Left lung (tissue), 10 donors: Measurements from ENCODE around the gene C1QTNF8. TPM values are rescaled to one million over a fixed set of nuclear protein-coding genes. Genes with fewer than 3 reads are reported as not detected.
"Not testable (repeated sequence)": the region's sequence is repeated elsewhere in the genome, so short reads cannot be mapped to it uniquely, and the experiment has no call there.

ENCODE experiments used
- ATAC-seq: fragments of 200-7000 bp; cut with Tn5 transposase; one replicate; pipeline ENCODE4 v1.9.1; 2020; ENCODE audit warnings: moderate library complexity
- DNase-seq, 4 donors: peaks; one replicate each; pipeline ENCODE4 v3.0.0-alpha.2; 2013 to 2020
- H3K27ac ChIP-seq, 2 donors: fragments of 200-600 bp; sonication (generic) in 1 of 2; one replicate each; pipeline versions ENCODE4 v1.5.0 to v1.8.0; 2020 to 2021
- H3K27me3 ChIP-seq, 2 donors: fragments of 200-600 bp; sonication (generic) in 1 of 2; one replicate each; pipeline versions ENCODE4 v1.5.0 to v1.8.0; 2020 to 2021
- H3K36me3 ChIP-seq, 2 donors: fragments of 200-600 bp; sonication (generic) in 1 of 2; one replicate each; pipeline versions ENCODE4 v1.5.0 to v1.8.0; 2020 to 2021
- H3K4me1 ChIP-seq, 2 donors: fragments of 200-600 bp; one replicate each; pipeline ENCODE4 v1.8.0; 2021
- H3K4me3 ChIP-seq, 2 donors: fragments of 200-600 bp; sonication (generic) in 1 of 2; one replicate each; pipeline versions ENCODE4 v1.5.0 to v1.8.0; 2020 to 2021; ENCODE audit warnings: mild to moderate bottlenecking in 1 of 2
- H3K9me3 ChIP-seq, 2 donors: fragments of 200-600 bp; sonication (generic) in 1 of 2; one replicate each; pipeline versions ENCODE4 v1.5.0 to v1.8.0; 2020 to 2021
- intact Hi-C, 2 donors: fragments of 100-400 bp; cut with DNase I; formaldehyde crosslinking; loops; one replicate each; pipeline versions ENCODE4 v1.11.2 to v1.14.2; 2022
- polyA plus RNA-seq, 6 donors: library from polyadenylated mRNA; unstranded; fragments of 120-200 nt; gene quantifications; one replicate each; pipeline ENCODE4 v1.2.1, GENCODE V29; 2013; ENCODE audit not compliant: insufficient read length in 6 of 6
- total RNA-seq, 2 donors: library from RNA; stranded (reverse); fragmentation: NEBNext Ultra II Directional; extraction: Animal tissue kit (Norgen Biotek cat#: 25700); gene quantifications; one replicate each; pipeline ENCODE4 v1.2.1, GENCODE V29; 2021
- TF ChIP-seq, protein P1 (sequence below), 2 donors: fragments of 200-600 bp; sonication (generic) in 1 of 2; IDR thresholded peaks; one replicate each; pipeline versions ENCODE4 v1.5.0 to v1.8.0; 2021; ENCODE audit warnings: antibody characterized with exemption in 2 of 2
- donor health status: DM: no; HTN: yes; CAD: no.
- donor health status: DM: no; HTN: no; CAD: no.

C1QTNF8 gene
- total and polyA plus RNA-seq, 8 donors = 0.10 to 0.23 (median 0.10) TPM; not detected in 5

DNA sequence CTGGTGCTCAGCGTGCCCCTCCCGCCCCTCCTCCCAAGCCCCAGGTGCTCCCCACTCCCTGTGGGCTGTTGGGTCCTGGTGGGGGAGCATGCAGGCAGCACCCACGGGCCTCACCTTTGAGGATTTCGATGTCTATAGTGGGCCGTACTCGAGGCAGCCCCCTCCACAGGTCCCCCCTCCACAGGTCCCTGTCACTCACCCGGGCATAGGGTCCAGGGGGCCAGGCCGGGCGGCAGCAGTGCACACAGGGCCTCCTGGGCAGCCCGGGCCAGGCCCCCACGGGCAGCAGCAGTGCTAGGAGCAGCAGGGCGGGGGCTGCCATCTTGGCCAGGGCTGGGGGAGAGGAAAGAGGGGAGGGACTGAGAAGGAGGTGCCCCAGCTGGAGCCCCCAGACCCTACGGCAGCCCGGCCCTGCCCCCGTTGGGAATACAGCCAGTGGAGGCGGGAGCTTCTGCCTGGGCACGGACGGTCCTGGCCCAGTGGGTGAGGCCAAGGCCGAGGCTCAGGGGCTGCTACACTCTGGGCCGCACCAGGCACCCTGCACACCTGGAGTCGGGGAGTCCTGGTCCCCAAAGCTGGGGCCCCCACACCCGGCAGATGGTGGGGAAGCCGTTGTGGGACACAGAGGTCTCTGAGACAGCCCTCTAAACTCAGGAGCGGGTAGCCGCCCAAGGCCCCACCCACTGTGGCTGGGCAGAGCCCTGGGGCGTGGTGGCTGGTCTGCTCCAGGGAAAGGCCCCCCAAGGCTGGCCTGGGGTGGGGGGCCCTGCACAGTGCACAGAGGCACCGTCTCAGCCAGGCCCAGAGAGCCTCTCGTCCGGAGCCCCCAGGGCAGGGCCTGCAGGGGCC is 1.2 kb downstream of the C1QTNF8 start:
- TF ChIP-seq, protein P1, sequence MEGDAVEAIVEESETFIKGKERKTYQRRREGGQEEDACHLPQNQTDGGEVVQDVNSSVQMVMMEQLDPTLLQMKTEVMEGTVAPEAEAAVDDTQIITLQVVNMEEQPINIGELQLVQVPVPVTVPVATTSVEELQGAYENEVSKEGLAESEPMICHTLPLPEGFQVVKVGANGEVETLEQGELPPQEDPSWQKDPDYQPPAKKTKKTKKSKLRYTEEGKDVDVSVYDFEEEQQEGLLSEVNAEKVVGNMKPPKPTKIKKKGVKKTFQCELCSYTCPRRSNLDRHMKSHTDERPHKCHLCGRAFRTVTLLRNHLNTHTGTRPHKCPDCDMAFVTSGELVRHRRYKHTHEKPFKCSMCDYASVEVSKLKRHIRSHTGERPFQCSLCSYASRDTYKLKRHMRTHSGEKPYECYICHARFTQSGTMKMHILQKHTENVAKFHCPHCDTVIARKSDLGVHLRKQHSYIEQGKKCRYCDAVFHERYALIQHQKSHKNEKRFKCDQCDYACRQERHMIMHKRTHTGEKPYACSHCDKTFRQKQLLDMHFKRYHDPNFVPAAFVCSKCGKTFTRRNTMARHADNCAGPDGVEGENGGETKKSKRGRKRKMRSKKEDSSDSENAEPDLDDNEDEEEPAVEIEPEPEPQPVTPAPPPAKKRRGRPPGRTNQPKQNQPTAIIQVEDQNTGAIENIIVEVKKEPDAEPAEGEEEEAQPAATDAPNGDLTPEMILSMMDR (IDR thresholded peaks at IDR 0.05) = no peak
- H3K27me3 ChIP-seq = peaks cover 8 to 88% of the 10 kb centered on the region in 2 donors
- no peak for ATAC-seq
- no peaks in the 10 kb centered on the region for H3K4me1 ChIP-seq
- intact Hi-C loops = no loop called here
- no peaks in the 10 kb centered on the region for H3K36me3 ChIP-seq
- H3K4me3 ChIP-seq = no peak overlapping the region
- H3K27ac ChIP-seq = no peak overlapping the region
- no peaks in the 10 kb centered on the region for H3K9me3 ChIP-seq
- no peak for DNase-seq

- intact Hi-C loops = no loop called here
- TF ChIP-seq, protein P1 (IDR thresholded peaks at IDR 0.05) = no peak
- H3K9me3 ChIP-seq = no peaks in the 10 kb centered on the region
- H3K4me1 ChIP-seq = peaks cover 0 to 4% of the 10 kb centered on the region in 2 donors
- no peak overlapping the region for H3K4me3 ChIP-seq
- H3K36me3 ChIP-seq = no peaks in the 10 kb centered on the region
- H3K27ac ChIP-seq = no peak overlapping the region
- DNase-seq = no peak
- ATAC-seq = no peak
- H3K27me3 ChIP-seq = peaks cover 15 to 88% of the 10 kb centered on the region in 2 donors
These were observed 1.9 kb downstream of the C1QTNF8 start for GRCh38 chr16:1094124-1094479.

DNA sequence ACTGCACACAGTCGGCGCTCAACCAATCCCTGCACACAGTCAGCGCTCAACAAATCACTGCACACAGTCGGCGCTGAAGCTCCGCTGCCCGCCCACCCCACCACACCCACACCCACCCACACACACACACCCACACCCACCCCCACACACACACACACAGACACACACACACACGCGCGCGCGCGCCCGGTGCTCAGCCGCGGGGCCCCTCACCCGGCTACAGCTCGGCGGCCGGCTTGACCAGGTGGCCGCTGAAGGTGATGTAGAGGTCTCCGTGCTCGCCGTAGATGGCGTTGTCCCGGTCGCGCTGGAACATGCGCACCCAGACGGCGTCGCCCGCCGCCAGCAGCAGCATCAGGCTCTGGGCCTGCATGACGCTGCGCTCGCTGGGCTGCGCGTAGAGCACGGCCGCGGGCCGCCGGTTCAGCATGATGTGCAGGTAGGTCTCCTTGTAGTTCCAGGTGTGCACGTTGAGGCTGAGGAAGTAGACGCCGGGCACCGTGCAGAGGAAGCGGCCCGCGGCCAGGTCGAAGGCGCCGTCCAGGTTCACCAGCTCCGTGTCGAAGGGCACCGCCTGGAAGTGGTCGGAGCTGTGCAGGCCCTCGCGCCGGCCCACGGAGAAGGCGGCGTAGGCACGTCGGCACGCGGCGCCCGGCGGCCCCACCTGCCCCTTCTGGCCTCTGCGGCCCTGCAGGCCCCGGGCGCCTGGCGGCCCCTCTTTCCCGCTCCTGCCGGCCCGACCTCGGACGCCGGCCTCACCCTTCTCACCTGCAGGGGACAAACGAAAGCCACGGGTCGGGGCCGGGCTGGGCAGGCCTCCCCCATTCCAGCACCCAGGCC is 2.5 kb downstream of the C1QTNF8 start:
- TF ChIP-seq, protein P1 (IDR thresholded peaks at IDR 0.05) = no peak
- H3K27me3 ChIP-seq = peaks cover 17 to 88% of the 10 kb centered on the region in 2 donors
- no peak overlapping the region for H3K4me3 ChIP-seq
- DNase-seq (no peak), ATAC-seq (no peak)
- H3K9me3 ChIP-seq = no peaks in the 10 kb centered on the region
- intact Hi-C loops = no loop called here
- H3K27ac ChIP-seq = no peak overlapping the region
- peaks cover 0 to 4% of the 10 kb centered on the region in 2 donors for H3K4me1 ChIP-seq
- H3K36me3 ChIP-seq = no peaks in the 10 kb centered on the region

DNA sequence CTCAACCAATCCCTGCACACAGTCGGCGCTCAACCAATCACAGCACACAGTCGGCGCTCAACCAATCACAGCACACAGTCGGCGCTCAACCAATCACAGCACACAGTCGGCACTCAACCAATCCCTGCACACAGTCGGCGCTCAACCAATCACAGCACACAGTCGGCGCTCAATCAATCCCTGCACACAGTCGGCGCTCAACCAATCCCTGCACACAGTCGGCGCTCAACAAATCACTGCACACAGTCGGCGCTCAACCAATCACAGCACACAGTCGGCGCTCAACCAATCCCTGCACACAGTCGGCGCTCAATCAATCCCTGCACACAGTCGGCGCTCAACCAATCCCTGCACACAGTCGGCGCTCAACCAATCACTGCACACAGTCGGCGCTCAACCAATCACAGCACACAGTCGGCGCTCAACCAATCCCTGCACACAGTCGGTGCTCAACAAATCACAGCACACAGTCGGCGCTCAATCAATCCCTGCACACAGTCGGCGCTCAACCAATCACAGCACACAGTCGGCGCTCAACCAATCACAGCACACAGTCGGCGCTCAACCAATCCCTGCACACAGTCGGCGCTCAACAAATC is 3.3 kb downstream of the C1QTNF8 start:
- H3K4me1 ChIP-seq, intact Hi-C loops, H3K9me3 ChIP-seq, H3K36me3 ChIP-seq, H3K4me3 ChIP-seq, H3K27ac ChIP-seq, ATAC-seq, DNase-seq: not testable (repeated sequence)
- peaks cover 21 to 88% of the 10 kb centered on the region in 2 donors for H3K27me3 ChIP-seq

GRCh38 chr16:1091992-1092552 is 4.0 kb downstream of the C1QTNF8 start:
- H3K27ac ChIP-seq = no peak overlapping the region
- intact Hi-C loops = no loop called here
- TF ChIP-seq, protein P1 (IDR thresholded peaks at IDR 0.05) = no peak
- peaks cover 0 to 4% of the 10 kb centered on the region in 2 donors for H3K4me1 ChIP-seq
- no peaks in the 10 kb centered on the region for H3K36me3 ChIP-seq
- DNase-seq (no peak), ATAC-seq (no peak)
- peaks cover 23 to 88% of the 10 kb centered on the region in 2 donors for H3K27me3 ChIP-seq
- no peak overlapping the region for H3K4me3 ChIP-seq
- no peaks in the 10 kb centered on the region for H3K9me3 ChIP-seq
